Spinal cord (tissue), 10 donors: ENCODE measurements around the gene CMTM4. TPM values are rescaled to one million over a fixed set of nuclear protein-coding genes. Genes with fewer than 3 reads are reported as not detected.

Source experiments
- DNase-seq, 6 donors: peaks; one replicate each; pipeline versions ENCODE4 v3.0.0 to v3.0.0-alpha.2; 2013 to 2015; ENCODE audit warnings: low spot score in 6 of 6, low read depth in 4 of 6
- H3K27ac ChIP-seq: one replicate; pipeline ENCODE4 v1.5.1; 2013; ENCODE audit warnings: low read depth, low read length, control low read depth
- H3K27me3 ChIP-seq: one replicate; pipeline ENCODE4 v1.6.1; 2013; ENCODE audit warnings: low read length; ENCODE audit not compliant: control insufficient read depth, insufficient read depth
- H3K36me3 ChIP-seq: one replicate; pipeline ENCODE4 v1.6.1; 2013; ENCODE audit warnings: low read length; ENCODE audit not compliant: control insufficient read depth, insufficient read depth
- H3K4me1 ChIP-seq: one replicate; pipeline ENCODE4 v1.6.1; 2013; ENCODE audit warnings: low read length; ENCODE audit not compliant: control insufficient read depth, insufficient read depth
- H3K4me3 ChIP-seq: one replicate; pipeline ENCODE4 v1.5.1; 2013; ENCODE audit warnings: low read depth, low read length, control low read depth
- H3K9me3 ChIP-seq: one replicate; pipeline ENCODE4 v1.6.1; 2013; ENCODE audit warnings: low read length; ENCODE audit not compliant: control insufficient read depth, insufficient read depth
- WGBS: methylation state at CpG from one replicate; pipeline ENCODE4 v1.1.5; 2013; ENCODE audit warnings: missing lambda C conversion rate; ENCODE audit not compliant: insufficient coverage; 5-methylcytosine and 5-hydroxymethylcytosine counted together
- polyA plus RNA-seq, 2 donors: library from polyadenylated mRNA; unstranded; fragments of 120-200 nt; gene quantifications; one replicate each; pipeline ENCODE4 v1.2.1, GENCODE V29; 2013; ENCODE audit not compliant: insufficient read length in 2 of 2
- total RNA-seq, 2 donors: library from RNA; depleted of rRNA in 1 of 2; stranded (reverse); fragments of 120-200 nt in 1 of 2; fragments of >200 nt in 1 of 2; gene quantifications; one replicate each; pipeline versions ENCODE4 v1.2.3 to v1.2.4, GENCODE V29; 2013 to 2014
- donor health status: healthy.

CMTM4 gene
- total and polyA plus RNA-seq, 4 donors, result 34.8 to 64.3 (median 50.6) TPM

GRCh38 chr16:66581246-66581952, 115.1 kb downstream of the CMTM4 start:
- Histone ChIP-seq H3K36me3 (no peaks in the 10 kb centered on the region), H3K27ac (no peak overlapping the region), H3K4me1 (peaks cover 16% of the 10 kb centered on the region), H3K27me3 (peaks cover 20% of the 10 kb centered on the region), H3K9me3 (no peaks in the 10 kb centered on the region), H3K4me3 (no peak overlapping the region)
- WGBS, result 75% methylated on average over 1 of the region's 3 CpGs
- DNase-seq, result no peak

- Histone ChIP-seq H3K4me3 (no peak overlapping the region), H3K4me1 (peaks cover 16% of the 10 kb centered on the region), H3K9me3 (no peaks in the 10 kb centered on the region), H3K36me3 (no peaks in the 10 kb centered on the region), H3K27ac (no peak overlapping the region), H3K27me3 (peaks cover 20% of the 10 kb centered on the region)
- 68% methylated on average over 2 of the region's 4 CpGs for WGBS
- no peak for DNase-seq
These were observed 115.8 kb downstream of the CMTM4 start for GRCh38 chr16:66580605-66581209.

- H3K4me3 ChIP-seq, result peak within 1 kb of the TSS; percentile 29
- DNase-seq, result peak in 3 of 6 donors; percentile 2 to 65 (median 49)
- H3K9me3 ChIP-seq, result no peaks in the 10 kb centered on the region
- 8% methylated on average over 75 of the region's 77 CpGs for WGBS
- no peak within 1 kb of the TSS for H3K27ac ChIP-seq
- H3K4me1 ChIP-seq, result peaks cover 16% of the 10 kb centered on the region
- H3K27me3 ChIP-seq, result peaks cover 20% of the 10 kb centered on the region
- no peaks in the 10 kb centered on the region for H3K36me3 ChIP-seq
These were observed 117.7 kb downstream of the CMTM4 start, which contains the start of gene CMTM2 for GRCh38 chr16:66578651-66579531. Gene CMTM2 (plus strand): TSS chr16:66579463. CDS start chr16:66579608, 145 bp downstream.

GRCh38 chr16:66576296-66576695, 120.2 kb downstream of the CMTM4 start:
- Histone ChIP-seq H3K27ac (no peak overlapping the region), H3K4me3 (no peak overlapping the region), H3K4me1 (peaks cover 16% of the 10 kb centered on the region), H3K27me3 (peaks cover 20% of the 10 kb centered on the region), H3K9me3 (no peaks in the 10 kb centered on the region), H3K36me3 (peaks cover 2% of the 10 kb centered on the region)
- WGBS, result 89% methylated on average over 4 of the region's 5 CpGs
- no peak for DNase-seq

GRCh38 chr16:66575060-66575459, 121.5 kb downstream of the CMTM4 start:
- Histone ChIP-seq H3K9me3 (no peaks in the 10 kb centered on the region), H3K27me3 (peaks cover 20% of the 10 kb centered on the region), H3K27ac (no peak overlapping the region), H3K4me3 (no peak overlapping the region), H3K36me3 (peaks cover 2% of the 10 kb centered on the region), H3K4me1 (peaks cover 16% of the 10 kb centered on the region)
- no peak for DNase-seq
- 83% methylated on average over 1 of the region's 3 CpGs for WGBS

- no peak for DNase-seq
- Histone ChIP-seq H3K9me3 (no peaks in the 10 kb centered on the region), H3K27me3 (peaks cover 20% of the 10 kb centered on the region), H3K36me3 (peaks cover 2% of the 10 kb centered on the region), H3K4me1 (peaks cover 16% of the 10 kb centered on the region), H3K4me3 (no peak overlapping the region), H3K27ac (no peak overlapping the region)
- 75% methylated on average over 1 of the region's 3 CpGs for WGBS
These were observed 122.0 kb downstream of the CMTM4 start for GRCh38 chr16:66574531-66574930.

- peaks cover 16% of the 10 kb centered on the region for H3K27me3 ChIP-seq
- no peaks in the 10 kb centered on the region for H3K9me3 ChIP-seq
- no peak overlapping the region for H3K4me3 ChIP-seq
- peaks cover 13% of the 10 kb centered on the region for H3K4me1 ChIP-seq
- H3K27ac ChIP-seq, result no peak overlapping the region
- DNase-seq, result no peak
- no CpG with 5 or more reads among the region's 1 CpG for WGBS
- H3K36me3 ChIP-seq, result peaks cover 2% of the 10 kb centered on the region
These were observed 122.5 kb downstream of the CMTM4 start for GRCh38 chr16:66574081-66574480.

GRCh38 chr16:66572356-66572755, 124.2 kb downstream of the CMTM4 start:
- DNase-seq, result no peak
- WGBS, result 90% methylated on average over 2 of the region's 2 CpGs
- Histone ChIP-seq H3K4me1 (no peaks in the 10 kb centered on the region), H3K27ac (no peak overlapping the region), H3K27me3 (no peaks in the 10 kb centered on the region), H3K9me3 (no peaks in the 10 kb centered on the region), H3K4me3 (no peak overlapping the region), H3K36me3 (peaks cover 2% of the 10 kb centered on the region)

- DNase-seq, result no peak
- peaks cover 14% of the 10 kb centered on the region for H3K36me3 ChIP-seq
- H3K9me3 ChIP-seq, result peaks cover 1% of the 10 kb centered on the region
- H3K4me3 ChIP-seq, result no peak overlapping the region
- H3K4me1 ChIP-seq, result no peaks in the 10 kb centered on the region
- no peaks in the 10 kb centered on the region for H3K27me3 ChIP-seq
- H3K27ac ChIP-seq, result no peak overlapping the region
- WGBS, result 100% methylated on average over 1 of the region's 3 CpGs
These were observed 126.6 kb downstream of the CMTM4 start for GRCh38 chr16:66569827-66570405.
